Activated CD8-positive, alpha-beta memory T cell treated with anti-CD3 and anti-CD28 coated beads, Interleukin-2, amount 10 ng/mL, durations not matched to agents 7 days and 5 days (primary cell): ENCODE data around the gene SLC35F3. TPM values are rescaled to one million over a fixed set of nuclear protein-coding genes. Genes with fewer than 3 reads are reported as not detected.
A peak's percentile ranks its signal among the peaks of the same experiment; 100 is the strongest.
"Not testable (repeated sequence)": the region's sequence is repeated elsewhere in the genome, so short reads cannot be mapped to it uniquely, and the experiment has no call there.

Experiments used
- ATAC-seq: fragments of 150-1000 bp; cut with Tn5 transposase; one replicate; pipeline ENCODE4 v1.10.0; 2021; ENCODE audit warnings: moderate library complexity
- CTCF ChIA-PET: fragments of 350-600 bp; sonication (Branson Sonifier 250); formaldehyde crosslinking; loops from one replicate; lab custom pipeline; 2021; ENCODE audit warnings: antibody characterized with exemption; lab: Charles Lee
- DNase-seq: peaks from one replicate; pipeline ENCODE4 v3.0.0-alpha.2; 2020
- H3K27ac Mint-ChIP-seq: one replicate; pipeline ENCODE4 v1.8.0; 2021; ENCODE audit warnings: mild to moderate bottlenecking, mixed read lengths
- H3K27me3 Mint-ChIP-seq: one replicate; pipeline ENCODE4 v1.8.0; 2021; ENCODE audit warnings: mixed read lengths
- H3K36me3 Mint-ChIP-seq: one replicate; pipeline ENCODE4 v1.8.0; 2021; ENCODE audit warnings: mild to moderate bottlenecking, mixed read lengths
- H3K4me1 Mint-ChIP-seq: one replicate; pipeline ENCODE4 v1.8.0; 2021; ENCODE audit warnings: mixed read lengths
- H3K4me3 Mint-ChIP-seq: one replicate; pipeline ENCODE4 v1.8.0; 2021; ENCODE audit warnings: mild to moderate bottlenecking, moderate library complexity, mixed read lengths
- H3K9me3 Mint-ChIP-seq: one replicate; pipeline ENCODE4 v1.8.0; 2022; ENCODE audit warnings: low read depth, mixed read lengths
- total RNA-seq, 2 experiments: library from RNA; stranded (reverse); gene quantifications; one replicate each; pipeline ENCODE4 v1.2.3, GENCODE V29; 2021

The SLC35F3 gene
- total RNA-seq, 2 experiments from 2014 or later: 13.8 to 16.8 TPM

DNA sequence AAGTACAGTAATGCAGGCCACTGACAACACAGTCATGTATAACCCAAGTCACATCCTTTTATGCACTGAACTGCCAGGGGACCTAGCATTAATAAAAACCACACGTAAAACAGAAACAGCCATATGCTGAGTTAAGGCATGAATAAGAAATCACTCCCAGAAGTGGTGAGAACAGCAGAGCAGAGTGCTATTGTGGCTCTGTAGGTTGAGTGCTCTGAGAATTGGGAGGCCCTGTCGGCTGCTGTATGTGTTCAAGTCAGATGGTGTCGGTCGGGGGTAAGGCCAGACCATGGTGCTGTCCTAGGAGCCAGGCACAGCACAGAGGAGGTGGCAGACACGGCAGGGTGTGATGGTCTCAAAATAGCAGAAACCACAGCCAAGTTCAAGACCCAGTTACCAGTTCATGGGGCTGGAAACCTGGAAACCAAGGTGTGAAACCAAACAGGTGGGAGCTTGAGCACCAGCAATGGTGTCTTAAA, 342.2 kb downstream of the SLC35F3 start:
- H3K27ac Mint-ChIP-seq: peak overlapping the region; percentile 44
- peak; percentile 63 for DNase-seq

DNA sequence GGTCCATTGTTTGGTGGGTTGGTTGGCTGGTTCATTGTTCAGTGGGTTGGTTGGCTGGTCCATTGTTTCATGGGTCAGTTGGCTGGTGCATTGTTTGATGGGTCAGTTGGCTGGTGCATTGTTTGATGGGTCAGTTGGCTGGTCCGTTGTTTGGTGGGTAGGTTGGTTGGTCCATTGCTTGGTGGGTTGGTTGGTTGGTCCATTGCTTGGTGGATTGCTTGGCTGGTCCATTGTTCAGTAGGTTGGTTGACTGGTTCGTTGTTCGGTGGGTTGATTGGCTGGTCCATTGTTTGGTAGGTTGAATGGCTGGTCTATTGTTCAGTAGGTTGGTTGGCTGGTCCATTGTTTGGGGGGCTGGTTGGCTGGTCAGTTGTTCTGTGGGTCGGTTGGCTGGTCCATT, 343.3 kb downstream of the SLC35F3 start:
- Mint-ChIP-seq H3K36me3 (peaks cover 29% of the 10 kb centered on the region), H3K4me1 (peaks cover 46% of the 10 kb centered on the region)
- H3K27ac Mint-ChIP-seq, H3K27me3 Mint-ChIP-seq, H3K4me3 Mint-ChIP-seq, H3K9me3 Mint-ChIP-seq, ATAC-seq, CTCF ChIA-PET, DNase-seq: not testable (repeated sequence)

More for the DNA sequence above, 342.2 kb downstream of the SLC35F3 start:
- no peaks in the 10 kb centered on the region for H3K27me3 Mint-ChIP-seq
- peaks cover 4% of the 10 kb centered on the region for H3K9me3 Mint-ChIP-seq
- ATAC-seq: peak; percentile 83
- no peak overlapping the region for H3K4me3 Mint-ChIP-seq
- CTCF ChIA-PET: no interaction called here
- peaks cover 33% of the 10 kb centered on the region for H3K36me3 Mint-ChIP-seq
- peaks cover 49% of the 10 kb centered on the region for H3K4me1 Mint-ChIP-seq

DNA sequence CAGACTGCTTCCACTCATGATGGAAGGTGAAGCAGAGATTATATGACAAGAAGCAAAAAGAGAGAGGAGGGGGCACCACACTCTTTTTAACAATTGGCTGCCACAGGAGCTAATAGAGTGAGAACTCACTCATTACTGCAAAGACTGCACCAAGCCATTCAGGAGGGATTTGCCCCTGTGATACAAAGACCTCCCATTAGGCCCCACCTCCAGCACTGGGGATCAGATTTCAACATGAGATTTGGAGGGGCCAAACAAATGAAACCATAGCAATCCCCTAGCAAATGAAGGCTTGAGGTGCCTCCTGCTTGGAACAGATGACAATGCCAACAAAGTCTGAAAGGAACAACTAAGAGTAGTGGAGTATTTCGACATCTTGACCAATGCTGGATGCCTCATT, 346.3 kb downstream of the SLC35F3 start:
- CTCF ChIA-PET: no interaction called here
- Mint-ChIP-seq H3K27ac (no peak overlapping the region), H3K9me3 (peaks cover 4% of the 10 kb centered on the region), H3K36me3 (peaks cover 28% of the 10 kb centered on the region), H3K4me3 (no peak overlapping the region), H3K27me3 (peaks cover 4% of the 10 kb centered on the region), H3K4me1 (peaks cover 26% of the 10 kb centered on the region)
- ATAC-seq (no peak), DNase-seq (no peak)

DNA sequence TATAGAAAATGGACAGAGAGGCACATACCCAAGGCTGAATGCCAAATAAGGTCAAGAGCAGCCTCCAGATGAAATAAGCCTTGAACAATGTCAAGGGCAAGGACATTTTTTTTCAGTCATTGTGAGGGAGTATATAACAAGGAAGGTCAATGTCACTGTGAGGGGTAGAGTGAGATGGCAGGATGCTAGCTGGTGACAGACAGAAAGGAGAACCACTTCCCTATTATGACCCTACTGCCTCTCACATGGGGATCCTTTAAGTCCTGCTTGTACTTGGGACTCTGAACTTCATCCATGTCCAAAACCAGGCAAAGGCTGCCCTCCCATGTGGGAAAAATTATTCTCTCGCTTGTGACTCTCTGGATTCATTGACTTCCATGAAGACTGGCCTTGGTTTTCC, 349.3 kb downstream of the SLC35F3 start:
- H3K27me3 Mint-ChIP-seq: peaks cover 10% of the 10 kb centered on the region
- H3K36me3 Mint-ChIP-seq: peaks cover 34% of the 10 kb centered on the region
- H3K4me3 Mint-ChIP-seq: no peak overlapping the region
- H3K27ac Mint-ChIP-seq: no peak overlapping the region
- peaks cover 10% of the 10 kb centered on the region for H3K9me3 Mint-ChIP-seq
- DNase-seq (no peak), ATAC-seq (no peak)
- CTCF ChIA-PET: interaction anchor here (1.5 kb wide), 2 partner anchors 23 to 56 kb away, joined by 4 to 5 read pairs; no protein-coding TSS in a partner anchor
- H3K4me1 Mint-ChIP-seq: peaks cover 15% of the 10 kb centered on the region

DNA sequence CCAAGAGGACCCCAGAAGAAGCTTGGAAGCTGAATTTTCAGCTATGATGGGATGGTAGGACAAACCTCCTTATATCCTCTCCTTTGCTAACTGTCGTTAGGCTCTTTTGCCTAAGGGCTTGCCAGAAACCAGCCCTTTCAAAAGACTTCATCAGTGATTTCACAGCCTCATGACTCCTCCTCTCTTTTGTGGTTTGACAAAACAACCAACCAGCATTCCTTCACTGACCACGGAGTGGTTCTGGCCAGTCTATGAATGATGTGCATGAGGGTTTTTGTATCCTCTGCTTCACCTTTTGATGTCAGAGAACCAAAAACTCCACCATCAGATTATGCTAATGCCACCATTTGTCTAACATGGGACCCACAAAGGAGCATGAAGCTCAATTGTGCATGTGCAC, 351.9 kb downstream of the SLC35F3 start:
- no peak overlapping the region for H3K27ac Mint-ChIP-seq
- peaks cover 36% of the 10 kb centered on the region for H3K36me3 Mint-ChIP-seq
- peaks cover 10% of the 10 kb centered on the region for H3K9me3 Mint-ChIP-seq
- CTCF ChIA-PET: interaction anchor here (1.2 to 1.5 kb wide), 3 partner anchors 43 to 53 kb away, joined by 3 to 4 read pairs (median 4); no protein-coding TSS in a partner anchor
- no peak overlapping the region for H3K4me3 Mint-ChIP-seq
- DNase-seq (peak; percentile 61), ATAC-seq (peak; percentile 16)
- H3K4me1 Mint-ChIP-seq: peaks cover 26% of the 10 kb centered on the region
- H3K27me3 Mint-ChIP-seq: peaks cover 10% of the 10 kb centered on the region

DNA sequence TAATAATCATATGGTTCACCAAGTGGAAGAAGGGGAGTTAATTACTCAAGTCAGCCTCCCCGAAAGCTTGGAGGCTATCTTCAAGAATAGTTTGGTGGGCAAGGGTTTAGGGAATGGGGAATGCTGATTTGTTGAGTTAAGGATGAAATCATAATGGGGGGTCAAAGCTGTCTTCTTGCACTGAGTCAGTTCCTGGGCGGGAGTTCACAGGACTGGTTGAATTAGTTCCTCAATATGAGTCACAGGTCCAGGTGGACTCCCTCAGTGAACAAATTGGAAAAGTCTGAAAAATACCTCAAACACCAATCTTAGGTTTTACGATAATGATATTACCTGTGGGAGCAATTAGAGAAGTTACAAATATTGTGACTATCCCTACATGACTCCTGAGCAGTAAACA, 353.6 kb downstream of the SLC35F3 start:
- ATAC-seq (no peak), DNase-seq (no peak)
- CTCF ChIA-PET: interaction anchor here (2.7 kb wide), 1 partner anchor 45 kb away, joined by 7 read pairs; no protein-coding TSS in a partner anchor
- peaks cover 10% of the 10 kb centered on the region for H3K9me3 Mint-ChIP-seq
- peaks cover 34% of the 10 kb centered on the region for H3K36me3 Mint-ChIP-seq
- H3K27me3 Mint-ChIP-seq: peaks cover 8% of the 10 kb centered on the region
- no peak overlapping the region for H3K4me3 Mint-ChIP-seq
- H3K27ac Mint-ChIP-seq: no peak overlapping the region
- H3K4me1 Mint-ChIP-seq: peaks cover 26% of the 10 kb centered on the region

DNA sequence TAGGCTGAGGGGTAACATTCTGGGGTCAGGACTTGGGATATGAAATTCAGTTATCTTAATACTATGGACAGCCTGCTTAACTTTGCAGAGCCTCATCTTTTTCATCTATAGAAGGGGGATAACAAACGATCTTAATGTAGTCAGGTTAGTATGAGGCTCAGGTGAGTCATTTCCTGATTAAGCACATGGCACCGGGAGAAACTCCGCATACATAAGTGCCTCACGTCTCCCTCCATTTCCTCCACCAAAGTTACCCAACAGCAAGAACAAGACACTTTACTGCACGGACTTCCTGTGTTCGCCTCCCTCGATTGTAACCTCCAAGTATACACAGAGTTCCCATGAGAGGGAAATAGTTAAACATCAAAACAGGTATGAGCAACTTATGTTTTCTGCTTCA, 356.1 kb downstream of the SLC35F3 start:
- Mint-ChIP-seq H3K4me1 (peaks cover 21% of the 10 kb centered on the region), H3K36me3 (peaks cover 32% of the 10 kb centered on the region), H3K4me3 (no peak overlapping the region), H3K27ac (no peak overlapping the region), H3K9me3 (peaks cover 10% of the 10 kb centered on the region), H3K27me3 (peaks cover 6% of the 10 kb centered on the region)
- CTCF ChIA-PET: interaction anchor here (0.6 to 2.7 kb wide), 2 partner anchors 47 to 565 kb away, joined by 3 to 7 read pairs; no protein-coding TSS in a partner anchor
- peak; percentile 53 for ATAC-seq
- peak; percentile 49 for DNase-seq

DNA sequence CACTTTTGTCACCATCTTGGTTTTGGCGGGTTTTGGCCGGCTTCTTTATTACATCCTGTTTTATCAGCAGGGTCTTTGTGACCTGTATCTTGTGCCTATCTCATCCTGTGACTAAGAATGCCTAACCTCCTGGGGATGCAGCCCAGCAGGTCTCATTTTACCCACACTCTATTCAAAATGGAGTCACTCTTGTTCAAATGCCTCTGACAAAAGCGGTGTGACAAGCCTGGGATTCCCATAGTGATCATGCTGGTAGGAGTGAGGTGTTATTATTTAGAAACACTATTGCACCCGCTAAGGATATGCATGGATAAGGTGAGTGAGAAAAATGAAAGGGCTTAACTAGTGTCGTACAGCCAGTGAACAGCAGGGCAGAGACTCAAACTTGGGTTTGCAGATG, 357.1 kb downstream of the SLC35F3 start:
- H3K4me1 Mint-ChIP-seq: peaks cover 17% of the 10 kb centered on the region
- no peak for DNase-seq
- peaks cover 10% of the 10 kb centered on the region for H3K9me3 Mint-ChIP-seq
- H3K27ac Mint-ChIP-seq: no peak overlapping the region
- no peak for ATAC-seq
- peaks cover 34% of the 10 kb centered on the region for H3K36me3 Mint-ChIP-seq
- no peak overlapping the region for H3K4me3 Mint-ChIP-seq
- CTCF ChIA-PET: no interaction called here
- H3K27me3 Mint-ChIP-seq: peaks cover 2% of the 10 kb centered on the region

DNA sequence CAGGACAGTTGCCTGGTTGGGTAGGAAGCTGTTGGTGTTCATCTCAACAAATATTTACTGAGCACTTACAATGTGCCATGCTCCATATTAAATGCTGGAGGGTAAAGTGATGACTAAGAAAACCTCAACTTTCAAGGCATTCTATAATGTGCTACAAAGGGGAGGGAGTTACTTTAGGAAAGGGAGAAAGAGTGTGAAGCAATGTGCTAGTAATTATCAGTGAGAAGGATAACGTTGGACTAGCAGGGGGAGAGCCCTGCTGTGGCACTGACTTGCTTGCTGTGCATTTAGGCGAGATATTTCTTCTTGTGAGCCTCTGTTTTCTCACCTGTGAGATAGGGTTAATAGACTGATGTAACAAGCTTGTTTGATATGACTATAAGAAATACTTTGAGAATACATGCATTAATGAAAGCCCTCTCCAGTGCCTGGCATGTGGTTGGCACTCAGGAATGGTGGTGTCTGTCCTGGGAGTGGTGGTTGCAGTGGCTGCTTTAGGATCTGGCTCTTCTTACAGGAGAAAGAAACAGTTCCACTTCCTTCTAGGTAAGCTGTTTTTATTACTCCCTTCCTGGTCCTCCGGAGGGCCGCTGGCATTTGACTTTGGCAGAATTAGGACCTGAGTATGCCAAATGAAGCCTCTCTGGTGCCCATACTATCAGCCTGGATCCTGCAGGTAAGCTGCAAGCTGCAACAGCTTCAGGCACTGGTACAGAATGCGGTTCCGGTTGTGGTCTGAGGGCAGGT, 357.7 kb downstream of the SLC35F3 start:
- Mint-ChIP-seq H3K27ac (no peak overlapping the region), H3K27me3 (no peaks in the 10 kb centered on the region), H3K4me1 (peaks cover 15% of the 10 kb centered on the region), H3K9me3 (peaks cover 10% of the 10 kb centered on the region), H3K4me3 (no peak overlapping the region), H3K36me3 (peaks cover 30% of the 10 kb centered on the region)
- ATAC-seq (no peak), DNase-seq (no peak)
- CTCF ChIA-PET: interaction anchor here (1.6 kb wide), 1 partner anchor 48 kb away, joined by 4 read pairs; no protein-coding TSS in a partner anchor

DNA sequence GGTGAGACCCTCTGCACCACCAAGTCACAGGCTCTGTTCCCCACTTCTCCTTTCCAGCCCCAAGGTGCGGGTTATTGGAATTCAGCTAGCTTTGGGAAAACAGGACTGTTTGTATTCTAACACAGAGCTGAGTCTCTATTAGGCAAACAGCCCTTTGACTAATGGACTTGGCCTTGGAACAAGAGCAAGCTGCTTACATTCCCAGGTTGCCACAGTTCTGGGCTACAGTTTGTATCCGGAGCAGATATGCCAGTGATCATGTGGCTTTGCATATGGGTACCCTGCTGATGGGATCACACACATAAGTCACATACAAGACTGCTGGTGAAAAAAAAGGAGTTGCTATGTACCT, 358.3 kb downstream of the SLC35F3 start:
- H3K4me3 Mint-ChIP-seq: no peak overlapping the region
- CTCF ChIA-PET: interaction anchor here (1.6 kb wide), 1 partner anchor 47 kb away, joined by 4 read pairs; no protein-coding TSS in a partner anchor
- no peak for DNase-seq
- H3K36me3 Mint-ChIP-seq: peaks cover 25% of the 10 kb centered on the region
- ATAC-seq: no peak
- H3K9me3 Mint-ChIP-seq: peaks cover 4% of the 10 kb centered on the region
- no peaks in the 10 kb centered on the region for H3K27me3 Mint-ChIP-seq
- no peak overlapping the region for H3K27ac Mint-ChIP-seq
- H3K4me1 Mint-ChIP-seq: peaks cover 15% of the 10 kb centered on the region

DNA sequence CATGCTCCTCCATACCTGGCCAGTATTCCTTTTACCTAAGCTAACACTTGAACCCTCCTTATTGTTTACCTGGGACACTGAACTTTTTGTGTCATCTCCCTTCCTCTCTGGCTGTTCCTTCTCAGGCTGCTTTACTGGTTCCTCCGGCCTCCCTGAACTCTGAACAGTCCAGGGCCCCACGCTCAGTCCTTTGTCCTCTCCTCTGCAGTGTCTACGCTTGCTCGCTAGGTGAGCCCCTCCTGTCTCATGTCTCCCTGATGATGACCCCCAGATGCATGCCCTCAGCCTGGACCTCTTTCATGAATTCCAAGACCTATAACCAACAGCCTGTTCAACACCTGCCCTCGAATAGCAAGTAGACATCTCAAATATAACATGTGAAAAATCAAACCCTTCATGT, 360.4 kb downstream of the SLC35F3 start:
- CTCF ChIA-PET: no interaction called here
- Mint-ChIP-seq H3K4me3 (no peak overlapping the region), H3K27ac (no peak overlapping the region), H3K9me3 (no peaks in the 10 kb centered on the region), H3K4me1 (peaks cover 17% of the 10 kb centered on the region), H3K36me3 (peaks cover 26% of the 10 kb centered on the region), H3K27me3 (no peaks in the 10 kb centered on the region)
- ATAC-seq (no peak), DNase-seq (no peak)

DNA sequence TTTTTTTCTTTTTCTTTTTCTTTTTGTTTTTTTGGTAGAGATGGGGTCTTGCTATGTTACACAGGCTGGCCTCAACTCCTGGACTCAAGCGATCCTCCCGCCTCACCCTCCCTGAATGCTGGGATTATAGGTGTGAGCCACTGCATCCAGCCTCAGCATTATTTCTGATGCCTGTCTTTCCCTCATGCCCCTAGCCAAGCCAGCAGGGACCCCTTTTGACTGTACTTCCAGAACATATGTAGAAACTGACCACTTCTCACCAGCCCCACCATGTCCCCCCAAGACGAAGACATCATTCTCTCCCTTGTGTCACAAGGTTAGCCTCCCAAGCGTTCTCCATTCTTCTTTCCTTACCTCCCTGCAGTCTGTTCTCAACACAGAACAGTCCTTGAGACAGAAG, 360.8 kb downstream of the SLC35F3 start:
- no peak for ATAC-seq
- no peak overlapping the region for H3K4me3 Mint-ChIP-seq
- H3K27me3 Mint-ChIP-seq: no peaks in the 10 kb centered on the region
- peaks cover 18% of the 10 kb centered on the region for H3K4me1 Mint-ChIP-seq
- H3K27ac Mint-ChIP-seq: no peak overlapping the region
- CTCF ChIA-PET: no interaction called here
- H3K36me3 Mint-ChIP-seq: peaks cover 29% of the 10 kb centered on the region
- no peak for DNase-seq
- no peaks in the 10 kb centered on the region for H3K9me3 Mint-ChIP-seq

DNA sequence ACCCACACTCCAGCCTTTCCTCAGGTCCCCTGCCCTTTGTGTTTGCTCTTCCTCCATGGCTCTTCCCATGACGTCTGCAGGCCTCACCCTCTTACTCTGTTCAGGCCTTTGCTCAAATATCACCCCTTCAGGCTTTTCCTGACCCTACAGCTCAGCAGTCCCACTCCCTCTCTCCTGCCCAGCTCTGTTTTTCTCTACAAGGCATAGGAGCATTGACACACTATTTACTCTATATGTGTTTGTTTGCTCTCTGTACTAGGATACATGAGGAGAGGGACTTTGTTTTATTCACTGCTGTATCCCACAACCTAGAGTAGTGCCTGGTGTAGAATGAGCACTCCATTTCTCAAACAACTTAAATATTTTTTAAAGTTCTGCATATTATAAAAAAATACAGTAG, 361.4 kb downstream of the SLC35F3 start:
- Mint-ChIP-seq H3K4me1 (peaks cover 19% of the 10 kb centered on the region), H3K27ac (no peak overlapping the region), H3K27me3 (no peaks in the 10 kb centered on the region), H3K36me3 (peaks cover 25% of the 10 kb centered on the region), H3K9me3 (no peaks in the 10 kb centered on the region), H3K4me3 (no peak overlapping the region)
- CTCF ChIA-PET: no interaction called here
- ATAC-seq (no peak), DNase-seq (no peak)

DNA sequence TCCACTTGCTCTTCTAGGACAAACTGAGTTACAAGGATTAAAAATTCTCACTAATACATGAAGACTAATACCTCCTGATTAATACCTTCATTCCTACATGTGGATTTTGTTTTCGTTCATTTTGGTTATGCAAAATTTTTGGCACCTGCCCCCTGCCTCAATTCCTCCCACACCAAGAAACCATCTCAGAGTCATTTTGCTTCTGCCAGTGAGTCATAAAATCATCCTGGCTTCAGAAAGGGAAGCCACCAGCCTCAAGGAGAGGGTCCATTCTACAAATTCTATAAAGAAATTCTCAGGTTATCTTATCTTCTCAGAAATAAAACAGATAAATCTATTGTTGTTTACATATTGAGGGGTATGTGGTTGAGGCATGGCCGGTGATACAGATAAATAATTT, 365.6 kb downstream of the SLC35F3 start:
- peaks cover 9% of the 10 kb centered on the region for H3K27me3 Mint-ChIP-seq
- H3K4me1 Mint-ChIP-seq: peaks cover 36% of the 10 kb centered on the region
- H3K27ac Mint-ChIP-seq: peak overlapping the region; percentile 37
- DNase-seq (no peak), ATAC-seq (no peak)
- H3K4me3 Mint-ChIP-seq: no peak overlapping the region
- CTCF ChIA-PET: interaction anchor here (0.8 to 1.7 kb wide), 4 partner anchors 39 to 121 kb away, joined by 3 to 4 read pairs (median 4); no protein-coding TSS in a partner anchor
- peaks cover 31% of the 10 kb centered on the region for H3K36me3 Mint-ChIP-seq
- H3K9me3 Mint-ChIP-seq: no peaks in the 10 kb centered on the region
